Gastroesophageal sphincter (tissue), 4 donors: ENCODE data around the gene VPS45. TPM values are rescaled to one million over a fixed set of nuclear protein-coding genes. Genes with fewer than 3 reads are reported as not detected.
"Not testable (repeated sequence)": the region's sequence is repeated elsewhere in the genome, so short reads cannot be mapped to it uniquely, and the experiment has no call there.

ENCODE experiments used
- ATAC-seq: fragments of 150-250 bp; one replicate; pipeline ENCODE4 v1.9.1; 2016; ENCODE audit warnings: mild to moderate bottlenecking, moderate library complexity
- H3K27ac ChIP-seq, 4 donors: fragments of 200-600 bp; sonication (generic) in 3 of 4; 1 replicate in 3 of 4; 2 replicates in 1 of 4; pipeline ENCODE4 v1.5.1; 2016 to 2019
- H3K27me3 ChIP-seq: fragments of 200-600 bp; sonication (generic); one replicate; pipeline ENCODE4 v1.5.1; 2019
- H3K36me3 ChIP-seq, 2 donors: fragments of 200-600 bp; sonication (generic); one replicate each; pipeline ENCODE4 v1.5.1; 2019; ENCODE audit warnings: control low read depth in 1 of 2
- H3K4me1 ChIP-seq, 3 donors: fragments of 200-600 bp; sonication (generic); 1 replicate in 2 of 3; 2 replicates in 1 of 3; pipeline ENCODE4 v1.5.1; 2016 to 2019; ENCODE audit warnings: control low read depth in 2 of 3
- H3K4me3 ChIP-seq, 2 donors: fragments of 200-600 bp; sonication (generic); one replicate each; pipeline ENCODE4 v1.5.1; 2019; ENCODE audit warnings: mild to moderate bottlenecking in 1 of 2, moderate library complexity in 1 of 2
- H3K9me3 ChIP-seq, 3 donors: fragments of 200-600 bp; sonication (generic); one replicate each; pipeline ENCODE4 v1.5.1; 2017 to 2019; ENCODE audit warnings: control low read depth in 2 of 3
- EP300 ChIP-seq: sonication (generic); formaldehyde crosslinking; IDR thresholded peaks from one replicate; pipeline ENCODE4 v1.6.1; 2017; ENCODE audit warnings: antibody characterized with exemption, mild to moderate bottlenecking
- POLR2A ChIP-seq, 2 donors: fragments of 450-650 bp; IDR thresholded peaks; one replicate each; pipeline ENCODE4 v1.6.1; 2017; ENCODE audit warnings: antibody characterized with exemption in 2 of 2, mild to moderate bottlenecking in 2 of 2, moderate library complexity in 1 of 2
- POLR2AphosphoS5 ChIP-seq: sonication (generic); formaldehyde crosslinking; IDR thresholded peaks from one replicate; pipeline ENCODE4 v1.6.1; 2017; ENCODE audit warnings: antibody characterized with exemption
- WGBS, 2 donors: methylation state at CpG; one replicate each; pipeline ENCODE4 v1.1.5; 2018; ENCODE audit warnings: low coverage in 1 of 2; 5-methylcytosine and 5-hydroxymethylcytosine counted together
- total RNA-seq, 4 donors: library from RNA; depleted of rRNA; stranded (reverse); fragments of >200 nt; gene quantifications; one replicate each; pipeline ENCODE4 v1.1.0, GENCODE V29; 2016
- TF ChIP-seq, protein P1 (sequence below), 4 experiments: fragments of 200-600 bp in 2 of 4; fragments of 450-650 bp in 2 of 4; sonication (generic) in 1 of 4; IDR thresholded peaks; one replicate each; pipeline ENCODE4 v1.5.1; 2017 to 2019; ENCODE audit warnings: antibody characterized with exemption in 4 of 4, mild to moderate bottlenecking in 2 of 4, moderate library complexity in 2 of 4

The VPS45 gene
- total RNA-seq, 4 donors from 2014 or later, result 44.7 to 75.8 (median 50.4) TPM

DNA sequence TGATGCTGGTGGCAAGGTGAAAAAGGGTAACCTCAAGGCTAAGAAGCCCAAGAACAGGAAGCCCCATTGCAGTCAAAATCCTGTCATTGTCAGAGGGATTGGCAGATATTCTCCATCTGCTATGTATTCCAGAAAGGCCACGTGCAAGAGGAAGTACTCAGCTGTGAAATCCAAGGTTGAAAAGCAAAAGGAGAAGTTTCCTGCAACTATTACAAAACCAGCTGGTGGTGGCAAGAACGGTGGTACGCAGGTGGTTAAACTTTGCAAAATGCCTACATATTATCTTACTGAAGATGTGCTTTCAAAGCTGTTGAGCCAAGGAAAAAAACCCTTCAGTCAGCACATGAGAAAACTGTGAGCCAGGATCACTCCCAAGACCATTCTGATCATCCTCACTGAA lies 13.7 kb upstream of the VPS45 start:
- Histone ChIP-seq H3K4me3 (no peak overlapping the region), H3K4me1 (peaks cover 0 to 8% (median 0%) of the 10 kb centered on the region in 3 donors), H3K27me3 (no peaks in the 10 kb centered on the region), H3K9me3 (no peaks in the 10 kb centered on the region), H3K27ac (no peak overlapping the region), H3K36me3 (no peaks in the 10 kb centered on the region)
- no peak for ATAC-seq
- 58 to 68% methylated on average over 3 of the region's 3 CpGs for WGBS, 2 donors
- TF ChIP-seq POLR2AphosphoS5 (no peak), EP300 (no peak), POLR2A (IDR thresholded peaks at IDR 0.05) (no peak)
- TF ChIP-seq, protein P1, sequence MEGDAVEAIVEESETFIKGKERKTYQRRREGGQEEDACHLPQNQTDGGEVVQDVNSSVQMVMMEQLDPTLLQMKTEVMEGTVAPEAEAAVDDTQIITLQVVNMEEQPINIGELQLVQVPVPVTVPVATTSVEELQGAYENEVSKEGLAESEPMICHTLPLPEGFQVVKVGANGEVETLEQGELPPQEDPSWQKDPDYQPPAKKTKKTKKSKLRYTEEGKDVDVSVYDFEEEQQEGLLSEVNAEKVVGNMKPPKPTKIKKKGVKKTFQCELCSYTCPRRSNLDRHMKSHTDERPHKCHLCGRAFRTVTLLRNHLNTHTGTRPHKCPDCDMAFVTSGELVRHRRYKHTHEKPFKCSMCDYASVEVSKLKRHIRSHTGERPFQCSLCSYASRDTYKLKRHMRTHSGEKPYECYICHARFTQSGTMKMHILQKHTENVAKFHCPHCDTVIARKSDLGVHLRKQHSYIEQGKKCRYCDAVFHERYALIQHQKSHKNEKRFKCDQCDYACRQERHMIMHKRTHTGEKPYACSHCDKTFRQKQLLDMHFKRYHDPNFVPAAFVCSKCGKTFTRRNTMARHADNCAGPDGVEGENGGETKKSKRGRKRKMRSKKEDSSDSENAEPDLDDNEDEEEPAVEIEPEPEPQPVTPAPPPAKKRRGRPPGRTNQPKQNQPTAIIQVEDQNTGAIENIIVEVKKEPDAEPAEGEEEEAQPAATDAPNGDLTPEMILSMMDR (IDR thresholded peaks at IDR 0.05), result no peak

DNA sequence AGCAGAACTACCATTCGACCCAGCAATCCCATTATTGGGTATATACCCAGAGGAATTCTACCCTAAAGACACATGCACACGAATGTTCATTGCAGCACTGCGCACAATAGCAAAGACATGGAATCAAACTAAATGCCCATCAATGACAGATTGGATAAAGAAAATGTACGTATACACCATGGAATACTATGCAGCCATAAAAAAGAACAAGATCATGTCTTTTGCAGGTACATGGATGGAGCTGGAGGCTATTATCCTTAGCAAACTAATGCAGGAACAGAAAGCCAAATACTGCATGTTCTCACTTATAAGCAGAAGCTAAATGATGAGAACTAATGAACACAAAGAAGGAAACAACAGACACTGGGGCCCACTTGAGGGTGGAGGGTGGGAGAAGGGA lies 12.1 kb upstream of the VPS45 start:
- not testable (repeated sequence) for H3K9me3 ChIP-seq, H3K27me3 ChIP-seq, H3K27ac ChIP-seq, H3K36me3 ChIP-seq, H3K4me3 ChIP-seq, ATAC-seq
- peaks cover 0 to 18% (median 0%) of the 10 kb centered on the region in 3 donors for H3K4me1 ChIP-seq
- 97 to 100% methylated on average over 3 to 4 of the region's 4 CpGs for WGBS, 2 donors

DNA sequence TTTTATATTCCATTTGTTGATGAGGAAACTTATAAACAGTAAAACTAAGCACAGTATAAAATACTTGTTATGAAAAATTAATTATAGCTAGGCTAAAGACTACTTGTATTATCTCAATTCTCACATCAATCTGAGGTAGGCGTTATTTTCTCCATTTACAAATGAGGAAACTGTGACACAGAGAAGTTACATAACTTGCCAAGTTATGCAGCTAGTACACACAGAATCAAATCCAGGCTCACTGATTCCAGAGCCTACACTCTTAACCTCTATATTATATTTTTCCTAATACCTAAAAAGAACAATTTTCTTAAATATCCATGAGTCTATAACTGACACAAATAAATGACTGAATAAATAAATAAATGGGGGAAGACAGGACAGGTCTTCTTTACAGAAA lies 11.2 kb upstream of the VPS45 start:
- no peak for ATAC-seq

DNA sequence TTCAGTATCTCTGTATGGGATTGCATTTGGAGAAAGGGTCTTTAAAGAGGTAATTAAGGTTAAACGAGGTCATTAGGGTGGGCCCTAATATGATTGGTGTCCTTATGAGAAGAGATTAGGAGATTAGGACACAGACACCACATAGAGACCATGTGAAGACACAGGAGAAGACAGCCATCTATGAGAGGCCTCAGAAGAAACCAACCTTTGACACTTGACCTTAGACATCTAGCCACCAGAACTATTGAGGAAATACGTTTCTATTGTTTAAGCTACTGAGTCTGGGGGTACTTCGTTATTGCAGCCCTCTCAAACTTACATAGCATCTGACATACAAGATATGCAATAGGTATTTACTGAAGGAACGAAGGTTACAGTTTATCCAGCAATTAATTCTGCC lies 7.3 kb upstream of the VPS45 start:
- peaks cover 3 to 41% (median 7%) of the 10 kb centered on the region in 3 donors for H3K4me1 ChIP-seq
- peak overlapping the region; percentile 29 to 77 (median 56) for H3K27ac ChIP-seq
- ATAC-seq, result no peak
- no peaks in the 10 kb centered on the region for H3K36me3 ChIP-seq
- H3K4me3 ChIP-seq, result no peak overlapping the region
- WGBS, 2 donors, result 57 to 65% methylated on average over 4 of the region's 4 CpGs
- no peaks in the 10 kb centered on the region for H3K9me3 ChIP-seq
- no peaks in the 10 kb centered on the region for H3K27me3 ChIP-seq
- TF ChIP-seq POLR2A (IDR thresholded peaks at IDR 0.05), result no peak
- TF ChIP-seq, protein P1 (IDR thresholded peaks at IDR 0.05), result no peak
- TF ChIP-seq POLR2AphosphoS5, result no peak
- TF ChIP-seq EP300, result no peak

More for the DNA sequence above, 11.2 kb upstream of the VPS45 start:
- no peaks in the 10 kb centered on the region for H3K9me3 ChIP-seq
- H3K27me3 ChIP-seq, result no peaks in the 10 kb centered on the region
- H3K36me3 ChIP-seq, result no peaks in the 10 kb centered on the region
- peaks cover 2 to 22% (median 2%) of the 10 kb centered on the region in 3 donors for H3K4me1 ChIP-seq
- 29 to 44% methylated on average over 1 of the region's 1 CpG for WGBS, 2 donors
- H3K27ac ChIP-seq, result no peak overlapping the region
- no peak for TF ChIP-seq POLR2AphosphoS5
- TF ChIP-seq, protein P1 (IDR thresholded peaks at IDR 0.05), result no peak
- TF ChIP-seq EP300, result no peak
- no peak for TF ChIP-seq POLR2A (IDR thresholded peaks at IDR 0.05)
- no peak overlapping the region for H3K4me3 ChIP-seq

DNA sequence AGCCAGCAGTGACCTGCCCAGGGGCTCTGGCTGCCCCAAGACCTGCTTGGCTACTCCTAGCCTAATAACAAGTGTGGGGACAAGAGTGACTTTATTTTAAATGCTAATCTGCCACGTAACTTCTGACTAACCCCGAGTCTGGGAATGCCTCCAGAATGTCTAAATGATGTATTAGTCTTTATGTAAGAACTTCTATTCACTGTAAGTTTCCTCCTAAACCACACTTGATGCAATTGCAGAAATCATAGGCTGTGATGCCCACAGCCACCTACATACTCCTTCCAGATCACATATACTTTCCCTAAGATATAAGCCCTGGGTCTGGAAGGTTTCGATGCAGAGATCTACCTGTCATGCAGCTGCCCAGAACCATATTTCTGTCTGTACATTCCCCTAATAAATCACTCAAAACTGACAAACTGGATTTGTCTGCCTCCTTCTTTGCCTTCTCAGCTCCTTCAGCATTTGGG lies 5.9 kb upstream of the VPS45 start:
- Histone ChIP-seq H3K27me3 (no peaks in the 10 kb centered on the region), H3K4me3 (no peak overlapping the region), H3K36me3 (no peaks in the 10 kb centered on the region), H3K9me3 (no peaks in the 10 kb centered on the region), H3K4me1 (peaks cover 3 to 55% (median 7%) of the 10 kb centered on the region in 3 donors), H3K27ac (peak overlapping the region; percentile 69 to 78 (median 76))
- 6 to 11% methylated on average over 3 of the region's 3 CpGs for WGBS, 2 donors
- peak; percentile 90 for ATAC-seq
- TF ChIP-seq POLR2AphosphoS5, result peak; percentile 83
- TF ChIP-seq, protein P1 (IDR thresholded peaks at IDR 0.05), result no peak
